HFFc6 (cell line): ENCODE results near the gene STIM1. TPM values are rescaled to one million over a fixed set of nuclear protein-coding genes. Genes with fewer than 3 reads are reported as not detected.

Source experiments
- DNase-seq: peaks from one replicate; pipeline ENCODE4 v3.0.0-alpha.2; 2018
- H3K27ac Mint-ChIP-seq: 2 replicates; pipeline ENCODE4 v1.8.0; 2020; ENCODE audit warnings: mild to moderate bottlenecking, mixed read lengths
- H3K27me3 Mint-ChIP-seq: 2 replicates; pipeline ENCODE4 v1.8.0; 2021; ENCODE audit warnings: mild to moderate bottlenecking, moderate library complexity, mixed read lengths; ENCODE audit not compliant: insufficient read depth
- H3K36me3 Mint-ChIP-seq: 2 replicates; pipeline ENCODE4 v1.8.0; 2021; ENCODE audit warnings: low read depth, mixed read lengths
- H3K4me1 Mint-ChIP-seq: 2 replicates; pipeline ENCODE4 v1.8.0; 2020; ENCODE audit warnings: low read depth, mixed read lengths
- H3K4me3 Mint-ChIP-seq: 2 replicates; pipeline ENCODE4 v1.8.0; 2020; ENCODE audit warnings: mild to moderate bottlenecking, moderate library complexity, mixed read lengths
- H3K9me3 Mint-ChIP-seq: 2 replicates; pipeline ENCODE4 v1.8.0; 2020; ENCODE audit warnings: mild to moderate bottlenecking, mixed read lengths
- total RNA-seq, 6 experiments: library from RNA; stranded (reverse); fragmentation: NEBNext Ultra II Directional; extraction: Animal tissue kit (Norgen Biotek cat#: 25700); gene quantifications; 2 replicates in 1 of 6; 3 replicates in 5 of 6; pipeline ENCODE4 v1.2.3, GENCODE V29; 2021
- TF ChIP-seq, protein P1 (sequence below): fragments of 200-600 bp; sonication (generic); IDR thresholded peaks from 2 replicates; pipeline ENCODE4 v1.5.0; 2021; ENCODE audit warnings: antibody characterized with exemption, mild to moderate bottlenecking

Gene STIM1
- total RNA-seq, 6 experiments from 2014 or later = 27.6 to 33.1 (median 30.7) TPM

DNA sequence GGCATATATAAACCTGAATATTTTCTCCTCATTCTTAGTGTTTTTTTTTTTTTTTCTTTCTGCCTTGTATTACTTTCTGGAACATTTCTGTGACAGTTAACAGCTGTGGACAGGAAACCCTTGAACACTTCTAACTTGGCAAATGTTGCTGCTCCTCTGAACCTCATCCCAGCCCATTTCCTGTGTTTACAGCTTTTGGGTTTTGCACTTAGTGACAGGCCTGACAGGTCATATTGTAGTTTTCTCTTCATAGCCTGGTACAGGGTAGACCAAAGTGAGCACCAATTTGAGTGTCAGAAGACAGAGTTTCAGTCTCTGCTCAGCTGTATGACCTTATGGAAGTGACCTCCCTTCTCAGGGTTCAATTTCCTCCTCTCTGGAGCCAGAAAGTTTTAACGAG is 91.6 kb downstream of the STIM1 start:
- Mint-ChIP-seq H3K4me1 (peaks cover 57% of the 10 kb centered on the region), H3K9me3 (no peaks in the 10 kb centered on the region), H3K27me3 (no peaks in the 10 kb centered on the region), H3K4me3 (no peak overlapping the region), H3K36me3 (no peaks in the 10 kb centered on the region), H3K27ac (peak overlapping the region; percentile 47; the same call in 1 of the 2 replicates)
- DNase-seq = peak; percentile 2
- TF ChIP-seq, protein P1, sequence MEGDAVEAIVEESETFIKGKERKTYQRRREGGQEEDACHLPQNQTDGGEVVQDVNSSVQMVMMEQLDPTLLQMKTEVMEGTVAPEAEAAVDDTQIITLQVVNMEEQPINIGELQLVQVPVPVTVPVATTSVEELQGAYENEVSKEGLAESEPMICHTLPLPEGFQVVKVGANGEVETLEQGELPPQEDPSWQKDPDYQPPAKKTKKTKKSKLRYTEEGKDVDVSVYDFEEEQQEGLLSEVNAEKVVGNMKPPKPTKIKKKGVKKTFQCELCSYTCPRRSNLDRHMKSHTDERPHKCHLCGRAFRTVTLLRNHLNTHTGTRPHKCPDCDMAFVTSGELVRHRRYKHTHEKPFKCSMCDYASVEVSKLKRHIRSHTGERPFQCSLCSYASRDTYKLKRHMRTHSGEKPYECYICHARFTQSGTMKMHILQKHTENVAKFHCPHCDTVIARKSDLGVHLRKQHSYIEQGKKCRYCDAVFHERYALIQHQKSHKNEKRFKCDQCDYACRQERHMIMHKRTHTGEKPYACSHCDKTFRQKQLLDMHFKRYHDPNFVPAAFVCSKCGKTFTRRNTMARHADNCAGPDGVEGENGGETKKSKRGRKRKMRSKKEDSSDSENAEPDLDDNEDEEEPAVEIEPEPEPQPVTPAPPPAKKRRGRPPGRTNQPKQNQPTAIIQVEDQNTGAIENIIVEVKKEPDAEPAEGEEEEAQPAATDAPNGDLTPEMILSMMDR = no peak

DNA sequence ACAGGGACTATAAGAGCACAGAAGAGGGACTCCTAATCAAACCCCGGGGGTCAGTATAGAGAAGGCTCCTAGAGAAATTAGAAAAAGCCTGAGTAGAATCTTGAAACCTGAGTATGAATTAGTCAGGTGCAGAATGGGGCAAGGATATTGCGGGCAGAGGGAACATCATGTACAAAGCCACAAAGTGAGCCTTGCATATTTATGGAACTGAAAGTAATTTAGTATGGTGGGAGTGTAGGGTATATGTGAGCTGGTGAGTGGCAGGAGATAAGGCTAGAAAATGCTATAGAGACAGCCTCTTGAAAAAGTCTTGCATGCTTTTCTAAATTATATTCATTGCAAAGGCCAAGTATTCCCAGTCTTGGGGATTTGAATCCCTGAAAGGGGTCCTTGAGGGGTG is 93.7 kb downstream of the STIM1 start:
- Mint-ChIP-seq H3K36me3 (no peaks in the 10 kb centered on the region), H3K9me3 (no peaks in the 10 kb centered on the region), H3K4me3 (no peak overlapping the region), H3K4me1 (peaks cover 47% of the 10 kb centered on the region), H3K27ac (no peak overlapping the region), H3K27me3 (no peaks in the 10 kb centered on the region)
- DNase-seq = no peak
- TF ChIP-seq, protein P1 = no peak

DNA sequence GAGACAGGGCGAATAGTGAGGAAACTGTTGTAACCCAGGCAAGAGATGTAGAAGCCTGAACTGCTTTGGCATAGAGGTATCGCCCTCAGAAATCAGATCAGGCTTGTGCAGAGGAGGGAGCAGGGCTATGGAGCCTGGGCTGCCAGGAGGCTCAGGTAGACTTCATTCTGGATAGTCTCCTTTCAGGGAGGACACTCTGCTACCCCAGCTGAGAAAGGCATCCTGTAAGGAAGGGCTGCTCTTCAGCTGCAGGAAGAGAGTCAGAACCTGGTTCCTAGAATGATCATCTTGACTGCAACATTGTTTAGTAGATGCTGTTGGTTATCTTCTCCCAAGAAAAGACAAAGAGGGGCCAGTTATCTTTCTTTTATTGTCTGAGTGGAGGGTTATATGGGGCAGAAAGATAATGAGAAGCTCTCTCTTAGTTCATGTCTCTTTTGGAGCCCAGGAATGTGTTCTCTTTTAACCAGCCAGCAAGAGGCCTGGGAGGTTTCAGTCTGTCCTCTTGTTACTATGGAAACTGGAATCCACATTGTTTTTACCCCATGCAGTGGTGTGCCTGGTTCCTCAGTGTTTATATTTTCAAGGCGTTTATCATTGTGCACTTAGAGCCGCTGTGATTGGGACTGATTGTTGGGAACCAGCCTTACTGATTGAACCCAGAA is 95.7 kb downstream of the STIM1 start:
- DNase-seq = peak; percentile 35
- Mint-ChIP-seq H3K27me3 (no peaks in the 10 kb centered on the region), H3K4me3 (no peak overlapping the region), H3K4me1 (peaks cover 53% of the 10 kb centered on the region), H3K9me3 (no peaks in the 10 kb centered on the region), H3K36me3 (no peaks in the 10 kb centered on the region), H3K27ac (peak overlapping the region; percentile 69)
- TF ChIP-seq, protein P1 = no peak

DNA sequence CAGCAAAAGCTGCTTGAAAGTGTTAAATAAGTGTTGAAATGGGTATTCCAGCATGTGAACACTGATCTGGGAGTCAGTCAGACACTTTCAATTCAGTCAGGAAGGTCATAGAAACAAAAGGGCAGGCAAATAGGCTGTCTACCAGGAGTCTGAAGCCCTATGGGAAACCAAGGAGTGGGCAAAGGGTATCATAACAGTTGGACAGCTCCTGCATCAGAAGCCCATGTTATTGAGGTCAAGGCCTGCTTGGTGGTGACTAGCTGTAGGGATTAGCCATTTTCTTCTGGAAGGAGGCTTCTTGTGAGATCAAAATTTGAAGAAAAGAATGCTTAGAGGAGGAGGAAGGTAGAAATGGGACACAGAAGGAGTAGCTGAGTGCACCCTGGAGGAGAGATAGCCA is 97.3 kb downstream of the STIM1 start:
- Mint-ChIP-seq H3K27ac (no peak overlapping the region; the same call in 1 of the 2 replicates), H3K36me3 (no peaks in the 10 kb centered on the region), H3K4me1 (peaks cover 39% of the 10 kb centered on the region), H3K9me3 (no peaks in the 10 kb centered on the region), H3K27me3 (no peaks in the 10 kb centered on the region), H3K4me3 (no peak overlapping the region)
- DNase-seq = no peak
- TF ChIP-seq, protein P1 = no peak

DNA sequence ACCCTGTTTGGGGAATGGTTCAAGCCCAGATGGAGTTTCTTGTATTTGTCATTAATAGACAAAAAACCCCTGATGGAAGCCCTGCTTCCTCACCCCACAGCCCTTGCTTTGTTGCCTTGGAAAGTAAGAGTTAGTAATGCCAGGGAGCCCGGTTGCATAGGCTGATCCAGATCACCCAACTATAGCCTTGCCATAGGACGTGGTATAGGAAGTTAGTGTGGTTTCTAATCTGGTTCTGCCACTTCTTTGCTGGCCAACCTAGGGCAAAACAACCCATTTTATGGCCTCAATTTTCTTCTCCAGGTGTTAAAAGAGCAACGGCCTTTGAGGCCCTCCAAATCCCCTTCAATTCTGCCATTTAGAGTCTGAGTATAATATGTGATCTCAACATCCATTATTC is 97.9 kb downstream of the STIM1 start:
- Mint-ChIP-seq H3K27me3 (peaks cover 2% of the 10 kb centered on the region; the same call in 1 of the 2 replicates), H3K36me3 (no peaks in the 10 kb centered on the region), H3K9me3 (no peaks in the 10 kb centered on the region), H3K4me1 (peaks cover 41% of the 10 kb centered on the region), H3K4me3 (no peak overlapping the region), H3K27ac (no peak overlapping the region)
- TF ChIP-seq, protein P1 = no peak
- DNase-seq = no peak
